Lower lobe of right lung (tissue), 2 donors: ENCODE results near the gene GBE1. TPM values are rescaled to one million over a fixed set of nuclear protein-coding genes. Genes with fewer than 3 reads are reported as not detected.

Source experiments
- ATAC-seq, 2 donors: fragments of 200-7000 bp; cut with Tn5 transposase; one replicate each; pipeline ENCODE4 v1.9.1; 2020 to 2022; ENCODE audit warnings: mild to moderate bottlenecking in 2 of 2, moderate library complexity in 2 of 2
- DNase-seq: peaks from one replicate; pipeline ENCODE4 v3.0.0-alpha.2; 2020
- H3K27ac ChIP-seq: fragments of 200-600 bp; one replicate; pipeline ENCODE4 v1.8.0; 2022
- H3K27me3 ChIP-seq: fragments of 200-600 bp; one replicate; pipeline ENCODE4 v1.8.0; 2022; ENCODE audit warnings: low read depth
- H3K36me3 ChIP-seq: fragments of 200-600 bp; one replicate; pipeline ENCODE4 v1.8.0; 2022; ENCODE audit warnings: mild to moderate bottlenecking
- H3K4me1 ChIP-seq: fragments of 200-600 bp; one replicate; pipeline ENCODE4 v1.8.0; 2022
- H3K4me3 ChIP-seq: fragments of 200-600 bp; one replicate; pipeline ENCODE4 v1.8.0; 2022; ENCODE audit warnings: mild to moderate bottlenecking
- H3K9me3 ChIP-seq: fragments of 200-600 bp; one replicate; pipeline ENCODE4 v1.8.0; 2022
- intact Hi-C: fragments of 100-400 bp; cut with DNase I; formaldehyde crosslinking; loops from one replicate; pipeline ENCODE4 v1.11.0; 2022
- total RNA-seq: library from RNA; stranded (reverse); fragmentation: NEBNext Ultra II Directional; extraction: Animal tissue kit (Norgen Biotek cat#: 25700); gene quantifications from one replicate; pipeline ENCODE4 v1.2.1, GENCODE V29; 2021
- TF ChIP-seq, protein P1 (sequence below): fragments of 200-600 bp; IDR thresholded peaks from one replicate; pipeline ENCODE4 v1.8.0; 2022; ENCODE audit warnings: antibody characterized with exemption, mild to moderate bottlenecking
- donor health status: DM: no; HTN: yes; CAD: no; lungs with severe emphysema.

The GBE1 gene
- total RNA-seq, 1 donor from 2014 or later = 23.0 TPM

- Histone ChIP-seq H3K27me3 (no peaks in the 10 kb centered on the region), H3K4me1 (no peaks in the 10 kb centered on the region), H3K27ac (no peak overlapping the region), H3K36me3 (no peaks in the 10 kb centered on the region), H3K4me3 (no peak overlapping the region), H3K9me3 (no peaks in the 10 kb centered on the region)
- DNase-seq (no peak), ATAC-seq (no peak)
- TF ChIP-seq, protein P1, sequence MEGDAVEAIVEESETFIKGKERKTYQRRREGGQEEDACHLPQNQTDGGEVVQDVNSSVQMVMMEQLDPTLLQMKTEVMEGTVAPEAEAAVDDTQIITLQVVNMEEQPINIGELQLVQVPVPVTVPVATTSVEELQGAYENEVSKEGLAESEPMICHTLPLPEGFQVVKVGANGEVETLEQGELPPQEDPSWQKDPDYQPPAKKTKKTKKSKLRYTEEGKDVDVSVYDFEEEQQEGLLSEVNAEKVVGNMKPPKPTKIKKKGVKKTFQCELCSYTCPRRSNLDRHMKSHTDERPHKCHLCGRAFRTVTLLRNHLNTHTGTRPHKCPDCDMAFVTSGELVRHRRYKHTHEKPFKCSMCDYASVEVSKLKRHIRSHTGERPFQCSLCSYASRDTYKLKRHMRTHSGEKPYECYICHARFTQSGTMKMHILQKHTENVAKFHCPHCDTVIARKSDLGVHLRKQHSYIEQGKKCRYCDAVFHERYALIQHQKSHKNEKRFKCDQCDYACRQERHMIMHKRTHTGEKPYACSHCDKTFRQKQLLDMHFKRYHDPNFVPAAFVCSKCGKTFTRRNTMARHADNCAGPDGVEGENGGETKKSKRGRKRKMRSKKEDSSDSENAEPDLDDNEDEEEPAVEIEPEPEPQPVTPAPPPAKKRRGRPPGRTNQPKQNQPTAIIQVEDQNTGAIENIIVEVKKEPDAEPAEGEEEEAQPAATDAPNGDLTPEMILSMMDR = no peak
- intact Hi-C loops = no loop called here
These were observed 295.8 kb downstream of the GBE1 start for GRCh38 chr3:81465510-81466200.

GRCh38 chr3:81463781-81464180, 297.7 kb downstream of the GBE1 start:
- intact Hi-C loops = no loop called here
- Histone ChIP-seq H3K36me3 (no peaks in the 10 kb centered on the region), H3K4me3 (no peak overlapping the region), H3K27me3 (no peaks in the 10 kb centered on the region), H3K27ac (no peak overlapping the region), H3K9me3 (no peaks in the 10 kb centered on the region), H3K4me1 (no peaks in the 10 kb centered on the region)
- no peak for ATAC-seq
- TF ChIP-seq, protein P1 = no peak
- no peak for DNase-seq

- intact Hi-C loops = no loop called here
- H3K27me3 ChIP-seq = no peaks in the 10 kb centered on the region
- DNase-seq (no peak), ATAC-seq (no peak)
- no peaks in the 10 kb centered on the region for H3K36me3 ChIP-seq
- H3K27ac ChIP-seq = no peak overlapping the region
- no peaks in the 10 kb centered on the region for H3K9me3 ChIP-seq
- TF ChIP-seq, protein P1 = no peak
- no peaks in the 10 kb centered on the region for H3K4me1 ChIP-seq
- no peak overlapping the region for H3K4me3 ChIP-seq
These were observed 298.5 kb downstream of the GBE1 start for GRCh38 chr3:81462921-81463320.

GRCh38 chr3:81459733-81460132, 301.7 kb downstream of the GBE1 start:
- intact Hi-C loops = no loop called here
- Histone ChIP-seq H3K36me3 (no peaks in the 10 kb centered on the region), H3K27ac (no peak overlapping the region), H3K9me3 (no peaks in the 10 kb centered on the region), H3K4me3 (no peak overlapping the region), H3K4me1 (no peaks in the 10 kb centered on the region), H3K27me3 (no peaks in the 10 kb centered on the region)
- TF ChIP-seq, protein P1 = no peak
- ATAC-seq = no peak
- DNase-seq = no peak

DNA sequence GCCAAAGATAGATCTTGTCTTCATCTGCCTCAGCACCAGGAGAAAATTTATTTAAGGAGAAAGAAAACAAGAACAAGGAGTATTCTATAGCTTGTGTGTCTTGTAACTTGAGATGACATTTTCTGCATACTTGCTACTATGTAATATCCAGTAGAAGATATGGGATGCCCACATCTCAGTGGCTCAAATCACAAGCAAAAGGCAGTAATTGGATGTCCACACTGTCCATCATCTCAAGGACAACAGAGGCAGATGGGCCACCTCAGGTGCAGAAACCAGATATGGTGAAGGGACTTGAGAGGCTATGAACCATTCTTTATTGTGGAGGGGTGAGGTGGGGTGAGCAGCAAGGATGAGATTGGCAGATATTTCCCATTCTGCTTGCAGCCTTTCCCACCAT, 309.0 kb downstream of the GBE1 start:
- Histone ChIP-seq H3K4me1 (no peaks in the 10 kb centered on the region), H3K27ac (no peak overlapping the region), H3K4me3 (no peak overlapping the region), H3K27me3 (no peaks in the 10 kb centered on the region), H3K36me3 (no peaks in the 10 kb centered on the region), H3K9me3 (no peaks in the 10 kb centered on the region)
- intact Hi-C loops = no loop called here
- ATAC-seq = no peak
- DNase-seq = no peak
- TF ChIP-seq, protein P1 = no peak
